Endothelial cell (in vitro differentiated cells): ENCODE data around the gene POU5F2. TPM values are rescaled to one million over a fixed set of nuclear protein-coding genes. Genes with fewer than 3 reads are reported as not detected.

Source experiments
- DNase-seq: peaks from one replicate; pipeline ENCODE4 v3.0.0; 2021; ENCODE audit warnings: low spot score
- H3K27ac Mint-ChIP-seq: one replicate; pipeline ENCODE4 v1.8.0; 2021; ENCODE audit warnings: mixed read lengths, inconsistent platforms; ENCODE audit not compliant: unreplicated experiment
- H3K27me3 Mint-ChIP-seq: one replicate; pipeline ENCODE4 v1.8.0; 2021; ENCODE audit warnings: mild to moderate bottlenecking, moderate library complexity, mixed read lengths, inconsistent platforms; ENCODE audit not compliant: unreplicated experiment
- H3K36me3 Mint-ChIP-seq: one replicate; pipeline ENCODE4 v1.8.0; 2021; ENCODE audit warnings: mild to moderate bottlenecking, low read depth, mixed read lengths, inconsistent platforms; ENCODE audit not compliant: unreplicated experiment
- H3K4me1 Mint-ChIP-seq: one replicate; pipeline ENCODE4 v1.8.0; 2021; ENCODE audit warnings: mild to moderate bottlenecking, mixed read lengths, inconsistent platforms; ENCODE audit not compliant: unreplicated experiment
- H3K4me3 Mint-ChIP-seq: one replicate; pipeline ENCODE4 v1.8.0; 2021; ENCODE audit warnings: mild to moderate bottlenecking, mixed read lengths, inconsistent platforms; ENCODE audit not compliant: unreplicated experiment
- H3K9me3 Mint-ChIP-seq: one replicate; pipeline ENCODE4 v1.8.0; 2021; ENCODE audit warnings: mixed read lengths, inconsistent platforms; ENCODE audit not compliant: unreplicated experiment
- CTCF ChIP-seq: fragments of 200-600 bp; sonication (generic); IDR thresholded peaks from one replicate; pipeline ENCODE4 v1.5.0; 2021; ENCODE audit warnings: antibody characterized with exemption; ENCODE audit not compliant: unreplicated experiment
- total RNA-seq: library from RNA; stranded (reverse); fragmentation: NEBNext Ultra II Directional; extraction: Animal tissue kit (Norgen Biotek cat#: 25700); gene quantifications from one replicate; pipeline ENCODE4 v1.2.1, GENCODE V29; 2021; ENCODE audit not compliant: unreplicated experiment

Gene POU5F2
- total RNA-seq, 1 donor from 2014 or later: 0.64 TPM

- Mint-ChIP-seq H3K36me3 (no peaks in the 10 kb centered on the region), H3K4me1 (no peaks in the 10 kb centered on the region), H3K9me3 (no peaks in the 10 kb centered on the region), H3K27ac (no peak overlapping the region), H3K4me3 (no peak overlapping the region), H3K27me3 (no peaks in the 10 kb centered on the region)
- DNase-seq: no peak
- no peak for TF ChIP-seq CTCF
Measured at GRCh38 chr5:93726595-93726994, 14.8 kb downstream of the POU5F2 start.

- H3K4me1 Mint-ChIP-seq: no peaks in the 10 kb centered on the region
- no peak overlapping the region for H3K4me3 Mint-ChIP-seq
- H3K27me3 Mint-ChIP-seq: no peaks in the 10 kb centered on the region
- no peaks in the 10 kb centered on the region for H3K36me3 Mint-ChIP-seq
- DNase-seq: no peak
- TF ChIP-seq CTCF: no peak
- H3K9me3 Mint-ChIP-seq: no peaks in the 10 kb centered on the region
- no peak overlapping the region for H3K27ac Mint-ChIP-seq
Measured at GRCh38 chr5:93724791-93725190, 16.6 kb downstream of the POU5F2 start.

- no peak for TF ChIP-seq CTCF
- H3K36me3 Mint-ChIP-seq: no peaks in the 10 kb centered on the region
- no peak for DNase-seq
- no peaks in the 10 kb centered on the region for H3K27me3 Mint-ChIP-seq
- no peak overlapping the region for H3K27ac Mint-ChIP-seq
- H3K4me1 Mint-ChIP-seq: no peaks in the 10 kb centered on the region
- no peak overlapping the region for H3K4me3 Mint-ChIP-seq
- H3K9me3 Mint-ChIP-seq: no peaks in the 10 kb centered on the region
Measured at GRCh38 chr5:93723681-93724080, 17.7 kb downstream of the POU5F2 start.

- Mint-ChIP-seq H3K36me3 (no peaks in the 10 kb centered on the region), H3K27ac (no peak overlapping the region), H3K4me1 (no peaks in the 10 kb centered on the region), H3K27me3 (no peaks in the 10 kb centered on the region), H3K9me3 (no peaks in the 10 kb centered on the region), H3K4me3 (no peak overlapping the region)
- TF ChIP-seq CTCF: no peak
- no peak for DNase-seq
Measured at GRCh38 chr5:93723005-93723404, 18.4 kb downstream of the POU5F2 start.

GRCh38 chr5:93722588-93722987 lies 18.8 kb downstream of the POU5F2 start:
- H3K4me3 Mint-ChIP-seq: no peak overlapping the region

More at GRCh38 chr5:93722588-93722987, 18.8 kb downstream of the POU5F2 start:
- H3K27me3 Mint-ChIP-seq: no peaks in the 10 kb centered on the region
- TF ChIP-seq CTCF: no peak
- no peak overlapping the region for H3K27ac Mint-ChIP-seq
- H3K9me3 Mint-ChIP-seq: no peaks in the 10 kb centered on the region
- H3K4me1 Mint-ChIP-seq: no peaks in the 10 kb centered on the region
- DNase-seq: no peak
- H3K36me3 Mint-ChIP-seq: no peaks in the 10 kb centered on the region
